ENCODE results near the gene BCKDK. TPM values are rescaled to one million over a fixed set of nuclear protein-coding genes. Genes with fewer than 3 reads are reported as not detected.

The BCKDK gene
- total RNA-seq, 4 donors from 2014 or later: 60.7 to 85.3 (median 78.6) TPM

- no peak for DNase-seq (ENCODE audit: low spot score in 2 of 2)
- WGBS, 2 donors: 49 to 57% methylated on average over 9 of the region's 9 CpGs
- TF ChIP-seq POLR2A (IDR thresholded peaks at IDR 0.05) (no peak), CTCF (IDR thresholded peaks at IDR 0.05) (no peak)
Measured at GRCh38 chr16:31118223-31119155, 10.3 kb downstream of the BCKDK start.

GRCh38 chr16:31120129-31120528, 11.9 kb downstream of the BCKDK start:
- WGBS, 2 donors: 94 to 96% methylated on average over 16 of the region's 16 CpGs
- no peak for DNase-seq (ENCODE audit: low spot score in 2 of 2)
- intact Hi-C loops (cut with DNase I; ENCODE audit: low total_unique reads): no loop called here
- no peak overlapping the region for H3K4me3 ChIP-seq (ENCODE audit: low read depth, poor library complexity, severe bottlenecking)
- TF ChIP-seq CTCF (IDR thresholded peaks at IDR 0.05): no peak
- no peak for TF ChIP-seq POLR2A (IDR thresholded peaks at IDR 0.05)

More at GRCh38 chr16:31118223-31119155, 10.3 kb downstream of the BCKDK start:
- peak overlapping the region; percentile 8 for H3K4me3 ChIP-seq (ENCODE audit: low read depth, poor library complexity, severe bottlenecking)
- intact Hi-C loops (cut with DNase I; ENCODE audit: low total_unique reads): no loop called here

GRCh38 chr16:31125844-31126243, 17.7 kb downstream of the BCKDK start:
- no peak overlapping the region for H3K4me3 ChIP-seq (ENCODE audit: low read depth, poor library complexity, severe bottlenecking)
- TF ChIP-seq POLR2A (IDR thresholded peaks at IDR 0.05): no peak
- no peak for TF ChIP-seq CTCF (IDR thresholded peaks at IDR 0.05)
- WGBS, 2 donors: 92 to 93% methylated on average over 3 of the region's 3 CpGs
- DNase-seq (ENCODE audit: low spot score in 2 of 2): no peak
- intact Hi-C loops (cut with DNase I; ENCODE audit: low total_unique reads): no loop called here

- WGBS, 2 donors: 94 to 95% methylated on average over 13 of the region's 13 CpGs
- TF ChIP-seq CTCF (IDR thresholded peaks at IDR 0.05): no peak
- TF ChIP-seq POLR2A (IDR thresholded peaks at IDR 0.05): no peak
- intact Hi-C loops (cut with DNase I; ENCODE audit: low total_unique reads): no loop called here
- DNase-seq (ENCODE audit: low spot score in 2 of 2): no peak
- no peak overlapping the region for H3K4me3 ChIP-seq (ENCODE audit: low read depth, poor library complexity, severe bottlenecking)
Measured at GRCh38 chr16:31127182-31127581, 19.0 kb downstream of the BCKDK start.

GRCh38 chr16:31128711-31129567, 20.8 kb downstream of the BCKDK start:
- H3K4me3 ChIP-seq (ENCODE audit: low read depth, poor library complexity, severe bottlenecking): no peak overlapping the region
- TF ChIP-seq POLR2A (IDR thresholded peaks at IDR 0.05) (no peak), CTCF (IDR thresholded peaks at IDR 0.05) (no peak)
- intact Hi-C loops (cut with DNase I; ENCODE audit: low total_unique reads): no loop called here
- no peak for DNase-seq (ENCODE audit: low spot score in 2 of 2)
- 74 to 79% methylated on average over 14 of the region's 14 CpGs for WGBS, 2 donors
